Kidney (tissue), 14 donors: ENCODE measurements around the gene GPR35. TPM values are rescaled to one million over a fixed set of nuclear protein-coding genes. Genes with fewer than 3 reads are reported as not detected.
A peak's percentile ranks its signal among the peaks of the same experiment; 100 is the strongest.

Experiments used
- DNase-seq, 5 donors: peaks; one replicate each; pipeline ENCODE4 v3.0.0-alpha.2; 2013 to 2020
- FAIRE-seq: peaks from 2 replicates; lab custom pipeline; 2012; peaks lifted over from hg19 to GRCh38; lab: Jason Lieb, UNC
- H3K27ac ChIP-seq, 2 donors: one replicate each; pipeline ENCODE4 v1.7.0; 2013; ENCODE audit warnings: low read depth in 2 of 2, low read length in 2 of 2, inconsistent platforms in 1 of 2
- H3K27me3 ChIP-seq: one replicate; pipeline ENCODE4 v1.7.1; 2013; ENCODE audit warnings: low read length, inconsistent platforms; ENCODE audit not compliant: control insufficient read depth, insufficient read depth
- H3K36me3 ChIP-seq, 3 donors: one replicate each; pipeline versions ENCODE4 v1.7.0 to v1.7.1; 2013; ENCODE audit warnings: low read length in 3 of 3, control low read depth in 1 of 3, inconsistent platforms in 1 of 3; ENCODE audit not compliant: insufficient read depth in 3 of 3, control insufficient read depth in 2 of 3
- H3K4me1 ChIP-seq, 3 donors: one replicate each; pipeline versions ENCODE4 v1.7.0 to v1.7.1; 2013; ENCODE audit warnings: low read length in 3 of 3, inconsistent platforms in 1 of 3, low read depth in 1 of 3; ENCODE audit not compliant: control insufficient read depth in 2 of 3, insufficient read depth in 2 of 3
- H3K4me3 ChIP-seq, 3 donors: one replicate each; pipeline versions ENCODE4 v1.7.0 to v1.8.1; 2013; ENCODE audit warnings: low read length in 3 of 3, control low read depth in 1 of 3, inconsistent platforms in 1 of 3
- H3K9ac ChIP-seq, 3 donors: one replicate each; pipeline versions ENCODE4 v1.7.0 to v1.7.1; 2013; ENCODE audit warnings: low read length in 3 of 3, control low read depth in 1 of 3, inconsistent platforms in 1 of 3
- H3K9me3 ChIP-seq, 3 donors: one replicate each; pipeline versions ENCODE4 v1.7.0 to v1.7.1; 2013; ENCODE audit warnings: low read length in 3 of 3, control low read depth in 1 of 3, inconsistent platforms in 1 of 3; ENCODE audit not compliant: control insufficient read depth in 2 of 3, insufficient read depth in 1 of 3
- CTCF ChIP-seq: IDR thresholded peaks from 3 replicates; pipeline ENCODE4 v1.5.1; 2012; ENCODE audit warnings: mild to moderate bottlenecking, moderate library complexity, borderline replicate concordance; ENCODE audit not compliant: insufficient read depth; ENCODE audit errors: extremely low read depth
- intact Hi-C: fragments of 100-400 bp; cut with DNase I; formaldehyde crosslinking; loops from one replicate; pipeline ENCODE4 v1.11.1; 2022
- polyA plus RNA-seq: library from polyadenylated mRNA; stranded (reverse); fragments of 350-450 nt; fragmentation: Illumina TruSeq; extraction: RNeasy Lipid Tissue Mini Kit (QIAGEN cat#74804); gene quantifications from one replicate; pipeline ENCODE4 v1.2.3, GENCODE V29; 2014; ENCODE audit warnings: low read depth, low replicate concordance; ENCODE audit not compliant: insufficient read depth
- total RNA-seq: library from RNA; stranded (reverse); fragmentation: NEBNext Ultra II Directional; extraction: Animal tissue kit (Norgen Biotek cat#: 25700); gene quantifications from one replicate; pipeline ENCODE4 v1.2.1, GENCODE V29; 2021
- donor health status: control.
- donor health status: control.
- donor health status: control.
- donor health status: control.
- donor health status: control.
- donor health status: DM: yes; HTN: yes; CAD: no.
- donor health status: Normal renal cell carcinoma (clear cell type).

Gene GPR35
- total and polyA plus RNA-seq, 2 donors from 2014 or later, result 1.7 to 6.7 TPM

- no peaks in the 10 kb centered on the region for H3K27me3 ChIP-seq
- TF ChIP-seq CTCF, result no peak
These were observed 10.1 kb downstream of the GPR35 start for GRCh38 chr2:240635121-240635997.

GRCh38 chr2:240635998-240636547 is 10.8 kb downstream of the GPR35 start:
- H3K9me3 ChIP-seq, result peaks cover 0 to 3% (median 0%) of the 10 kb centered on the region in 3 donors
- FAIRE-seq, result no peak
- H3K36me3 ChIP-seq, result no peaks in the 10 kb centered on the region
- H3K9ac ChIP-seq, result no peak overlapping the region
- intact Hi-C loops, result no loop called here
- DNase-seq, result no peak
- no peaks in the 10 kb centered on the region for H3K27me3 ChIP-seq
- H3K4me3 ChIP-seq, result no peak overlapping the region
- TF ChIP-seq CTCF, result no peak
- no peaks in the 10 kb centered on the region for H3K4me1 ChIP-seq
- H3K27ac ChIP-seq, result no peak overlapping the region

More at GRCh38 chr2:240635121-240635997, 10.1 kb downstream of the GPR35 start:
- H3K9me3 ChIP-seq, result peaks cover 0 to 3% (median 0%) of the 10 kb centered on the region in 3 donors
- no peaks in the 10 kb centered on the region for H3K36me3 ChIP-seq
- FAIRE-seq, result no peak
- no peak overlapping the region for H3K4me3 ChIP-seq
- no peaks in the 10 kb centered on the region for H3K4me1 ChIP-seq
- DNase-seq, result peak in 1 of 5 donors; percentile 59
- intact Hi-C loops, result no loop called here
- no peak overlapping the region for H3K27ac ChIP-seq
- H3K9ac ChIP-seq, result no peak overlapping the region

- Histone ChIP-seq H3K9me3 (peaks cover 0 to 3% (median 0%) of the 10 kb centered on the region in 3 donors), H3K4me3 (no peak overlapping the region), H3K36me3 (no peaks in the 10 kb centered on the region), H3K9ac (no peak overlapping the region), H3K4me1 (no peaks in the 10 kb centered on the region), H3K27me3 (no peaks in the 10 kb centered on the region), H3K27ac (no peak overlapping the region)
- TF ChIP-seq CTCF, result no peak
- intact Hi-C loops, result no loop called here
- peak in 1 of 5 donors; percentile 53 for DNase-seq
- FAIRE-seq, result no peak
These were observed 11.4 kb downstream of the GPR35 start for GRCh38 chr2:240636563-240637115.
